NCI-H1048 (cell line): ENCODE data around the gene ZNF669.
"Not testable (repeated sequence)": the region's sequence is repeated elsewhere in the genome, so short reads cannot be mapped to it uniquely, and the experiment has no call there.

Experiments
- DNase-seq: peaks from one replicate; lab custom pipeline; 2025; lab: John Stamatoyannopoulos, UW

Gene ZNF669

GRCh38 chr1:247103859-247104591 lies at the start of gene ZNF669:
Gene ZNF669, minus strand, starts transcription at chr1:247104356. Its CDS starts 157 bp downstream, at chr1:247104199.
- DNase-seq, result peak; percentile 99

- no peak for DNase-seq
Measured at GRCh38 chr1:247147781-247148180, 43.6 kb upstream of the ZNF669 start.

GRCh38 chr1:247147120-247147519 lies 43.0 kb upstream of the ZNF669 start:
- DNase-seq, result not testable (repeated sequence)

GRCh38 chr1:247146671-247147070 lies 42.5 kb upstream of the ZNF669 start:
- DNase-seq, result no peak

GRCh38 chr1:247145279-247145678 lies 41.1 kb upstream of the ZNF669 start:
- DNase-seq, result no peak

GRCh38 chr1:247139557-247139956 lies 35.4 kb upstream of the ZNF669 start:
- DNase-seq, result not testable (repeated sequence)

GRCh38 chr1:247131236-247131635 lies 27.1 kb upstream of the ZNF669 start:
- no peak for DNase-seq

GRCh38 chr1:247127519-247128282 lies 23.5 kb upstream of the ZNF669 start:
- not testable (repeated sequence) for DNase-seq

- DNase-seq, result not testable (repeated sequence)
Measured at GRCh38 chr1:247126601-247127000, 22.4 kb upstream of the ZNF669 start.

GRCh38 chr1:247126166-247126565 lies 22.0 kb upstream of the ZNF669 start:
- not testable (repeated sequence) for DNase-seq

- DNase-seq, result no peak
Measured at GRCh38 chr1:247121382-247121781, 17.2 kb upstream of the ZNF669 start.

- not testable (repeated sequence) for DNase-seq
Measured at GRCh38 chr1:247120408-247120668, 16.2 kb upstream of the ZNF669 start.

GRCh38 chr1:247119600-247120407 lies 15.6 kb upstream of the ZNF669 start:
- DNase-seq, result no peak

GRCh38 chr1:247118946-247119446 lies 14.8 kb upstream of the ZNF669 start:
- DNase-seq, result peak; percentile 50

GRCh38 chr1:247115545-247115944 lies 11.4 kb upstream of the ZNF669 start:
- no peak for DNase-seq

- no peak for DNase-seq
Measured at GRCh38 chr1:247115141-247115510, 11.0 kb upstream of the ZNF669 start.

GRCh38 chr1:247114351-247115140 lies 10.4 kb upstream of the ZNF669 start:
- DNase-seq, result no peak

- no peak for DNase-seq
Measured at GRCh38 chr1:247113733-247114271, 9.6 kb upstream of the ZNF669 start.

- DNase-seq, result no peak
Measured at GRCh38 chr1:247113094-247113497, 8.9 kb upstream of the ZNF669 start.

GRCh38 chr1:247112479-247112781 lies 8.3 kb upstream of the ZNF669 start:
- no peak for DNase-seq

- DNase-seq, result no peak
Measured at GRCh38 chr1:247111700-247112478, 7.7 kb upstream of the ZNF669 start.
